Measurements from ENCODE around the gene HNF4A. TPM values are rescaled to one million over a fixed set of nuclear protein-coding genes. Genes with fewer than 3 reads are reported as not detected.
"Not testable (repeated sequence)": the region's sequence is repeated elsewhere in the genome, so short reads cannot be mapped to it uniquely, and the experiment has no call there.

HNF4A gene
- total RNA-seq, 4 donors from 2014 or later, result 0.63 TPM; not detected in 3

DNA sequence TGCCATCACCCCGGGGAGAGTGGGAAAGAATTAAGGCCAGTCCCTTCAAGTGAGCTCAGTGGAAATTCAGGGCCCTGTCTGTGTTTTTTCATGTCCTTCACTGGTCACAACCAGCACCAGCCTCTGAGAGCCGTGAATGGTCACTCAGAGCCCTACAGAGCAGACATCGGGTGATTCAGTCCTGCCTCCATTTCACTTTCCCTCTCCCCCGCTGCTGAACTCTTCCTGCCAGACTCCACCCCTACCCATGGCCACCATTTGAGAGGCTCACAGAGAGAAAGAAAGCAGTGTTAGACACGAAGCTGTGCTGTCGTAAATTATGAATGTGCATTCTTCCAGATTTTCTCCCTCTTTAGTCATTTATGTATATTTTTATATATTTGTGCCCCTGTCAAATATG, 13.3 kb upstream of the HNF4A start:
- Histone ChIP-seq H3K36me3 (no peaks in the 10 kb centered on the region), H3K9me3 (no peaks in the 10 kb centered on the region), H3K27me3 (peaks cover 0 to 16% (median 0%) of the 10 kb centered on the region in 4 donors), H3K4me3 (no peak overlapping the region), H3K27ac (replicated peaks in 1 of 4) (no peak overlapping the region), H3K4me1 (no peaks in the 10 kb centered on the region)
- 55% methylated on average over 6 of the region's 6 CpGs for WGBS
- TF ChIP-seq EP300 (IDR thresholded peaks at IDR 0.05) (no peak), POLR2A (IDR thresholded peaks at IDR 0.05; ENCODE audit: low read depth) (no peak), POLR2AphosphoS5 (IDR thresholded peaks at IDR 0.05) (no peak)
- TF ChIP-seq, protein P1, sequence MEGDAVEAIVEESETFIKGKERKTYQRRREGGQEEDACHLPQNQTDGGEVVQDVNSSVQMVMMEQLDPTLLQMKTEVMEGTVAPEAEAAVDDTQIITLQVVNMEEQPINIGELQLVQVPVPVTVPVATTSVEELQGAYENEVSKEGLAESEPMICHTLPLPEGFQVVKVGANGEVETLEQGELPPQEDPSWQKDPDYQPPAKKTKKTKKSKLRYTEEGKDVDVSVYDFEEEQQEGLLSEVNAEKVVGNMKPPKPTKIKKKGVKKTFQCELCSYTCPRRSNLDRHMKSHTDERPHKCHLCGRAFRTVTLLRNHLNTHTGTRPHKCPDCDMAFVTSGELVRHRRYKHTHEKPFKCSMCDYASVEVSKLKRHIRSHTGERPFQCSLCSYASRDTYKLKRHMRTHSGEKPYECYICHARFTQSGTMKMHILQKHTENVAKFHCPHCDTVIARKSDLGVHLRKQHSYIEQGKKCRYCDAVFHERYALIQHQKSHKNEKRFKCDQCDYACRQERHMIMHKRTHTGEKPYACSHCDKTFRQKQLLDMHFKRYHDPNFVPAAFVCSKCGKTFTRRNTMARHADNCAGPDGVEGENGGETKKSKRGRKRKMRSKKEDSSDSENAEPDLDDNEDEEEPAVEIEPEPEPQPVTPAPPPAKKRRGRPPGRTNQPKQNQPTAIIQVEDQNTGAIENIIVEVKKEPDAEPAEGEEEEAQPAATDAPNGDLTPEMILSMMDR (IDR thresholded peaks at IDR 0.05), result no peak
- DNase-seq (ENCODE audit: extremely low spot score), result no peak
- intact Hi-C loops (cut with DNase I), result no loop called here

DNA sequence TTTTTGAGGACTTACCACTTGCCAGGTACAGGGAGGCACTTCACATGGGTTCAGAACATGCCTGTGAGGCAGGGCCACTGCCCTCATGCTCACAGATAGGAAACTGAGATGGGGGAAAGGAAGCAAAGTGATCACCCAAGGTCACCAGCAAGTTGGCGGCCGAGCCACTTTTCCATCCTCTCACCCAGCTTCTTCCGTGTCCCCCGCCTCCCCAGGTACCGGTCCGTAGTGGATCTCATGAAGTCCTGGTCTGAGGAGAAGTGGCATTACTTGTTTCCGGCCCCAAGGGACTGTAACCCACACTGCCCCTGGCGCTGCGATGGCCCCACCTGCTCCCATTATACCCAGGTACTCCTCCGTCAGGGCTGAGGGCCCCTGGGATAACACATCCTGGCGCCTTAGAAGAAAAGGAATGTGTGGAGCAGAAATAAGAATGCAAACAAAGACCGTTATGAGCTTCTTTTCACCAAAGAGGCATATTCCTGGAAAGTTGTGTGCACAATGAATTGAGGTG, 12.3 kb upstream of the HNF4A start:
- no peaks in the 10 kb centered on the region for H3K36me3 ChIP-seq
- H3K4me1 ChIP-seq, result no peaks in the 10 kb centered on the region
- H3K27ac ChIP-seq (replicated peaks in 1 of 4), result no peak overlapping the region
- peaks cover 0 to 12% (median 0%) of the 10 kb centered on the region in 4 donors for H3K27me3 ChIP-seq
- TF ChIP-seq POLR2AphosphoS5 (IDR thresholded peaks at IDR 0.05), result no peak
- no peaks in the 10 kb centered on the region for H3K9me3 ChIP-seq
- 80% methylated on average over 12 of the region's 12 CpGs for WGBS
- H3K4me3 ChIP-seq, result no peak overlapping the region
- intact Hi-C loops (cut with DNase I), result no loop called here
- no peak for DNase-seq (ENCODE audit: extremely low spot score)

DNA sequence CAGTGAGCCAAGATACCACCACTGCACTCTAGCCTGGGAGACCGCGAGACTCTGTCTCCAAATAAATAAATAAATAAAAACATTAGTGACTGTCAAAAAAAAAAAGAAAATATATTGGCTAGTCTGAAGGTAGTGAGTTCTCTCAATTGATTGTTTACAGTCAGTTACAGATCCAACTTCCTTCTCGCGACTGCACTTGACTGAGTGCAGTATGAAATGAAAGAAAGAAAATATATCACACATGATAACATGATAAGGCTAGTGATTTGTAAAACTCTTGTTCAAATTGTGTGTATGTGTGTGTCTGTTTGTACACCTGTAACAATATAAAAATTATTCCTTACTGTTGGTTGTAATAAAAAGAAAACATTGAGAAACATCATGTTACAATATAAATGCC, 10.8 kb upstream of the HNF4A start:
- WGBS, result 83% methylated on average over 4 of the region's 4 CpGs
- TF ChIP-seq POLR2A (IDR thresholded peaks at IDR 0.05; ENCODE audit: low read depth) (no peak), POLR2AphosphoS5 (IDR thresholded peaks at IDR 0.05) (no peak), EP300 (IDR thresholded peaks at IDR 0.05) (no peak)
- TF ChIP-seq, protein P1 (IDR thresholded peaks at IDR 0.05), result no peak
- no peak for DNase-seq (ENCODE audit: extremely low spot score)
- Histone ChIP-seq H3K4me1 (no peaks in the 10 kb centered on the region), H3K9me3 (no peaks in the 10 kb centered on the region), H3K36me3 (no peaks in the 10 kb centered on the region), H3K27me3 (peaks cover 0 to 22% (median 0%) of the 10 kb centered on the region in 4 donors), H3K4me3 (no peak overlapping the region), H3K27ac (replicated peaks in 1 of 4) (no peak overlapping the region)
- intact Hi-C loops (cut with DNase I), result no loop called here

DNA sequence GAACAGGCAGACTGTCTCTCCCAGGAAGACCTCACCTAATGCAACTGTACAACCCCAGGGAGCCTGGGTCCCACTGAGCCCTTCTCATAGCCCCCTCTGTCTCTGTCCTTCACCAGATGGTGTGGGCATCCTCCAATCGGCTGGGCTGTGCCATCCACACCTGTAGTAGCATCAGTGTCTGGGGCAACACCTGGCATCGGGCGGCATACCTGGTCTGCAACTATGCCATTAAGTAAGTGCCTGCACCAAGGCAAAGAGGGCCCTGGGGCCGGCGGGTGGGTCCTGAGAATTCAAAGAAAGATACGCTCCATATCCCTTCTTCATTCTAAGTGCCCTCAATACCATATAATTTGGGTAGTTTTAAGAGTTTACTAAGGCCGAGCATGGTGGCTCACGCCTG, 10.4 kb upstream of the HNF4A start:
- no peaks in the 10 kb centered on the region for H3K36me3 ChIP-seq
- no peaks in the 10 kb centered on the region for H3K9me3 ChIP-seq
- intact Hi-C loops (cut with DNase I), result no loop called here
- no peak overlapping the region for H3K27ac ChIP-seq (replicated peaks in 1 of 4)
- no peaks in the 10 kb centered on the region for H3K4me1 ChIP-seq
- no peak for DNase-seq (ENCODE audit: extremely low spot score)
- TF ChIP-seq, protein P1 (IDR thresholded peaks at IDR 0.05), result no peak
- no peak for TF ChIP-seq EP300 (IDR thresholded peaks at IDR 0.05)
- no peak for TF ChIP-seq POLR2A (IDR thresholded peaks at IDR 0.05; ENCODE audit: low read depth)
- no peak for TF ChIP-seq POLR2AphosphoS5 (IDR thresholded peaks at IDR 0.05)
- peaks cover 0 to 25% (median 0%) of the 10 kb centered on the region in 4 donors for H3K27me3 ChIP-seq
- H3K4me3 ChIP-seq, result no peak overlapping the region
- WGBS, result 90% methylated on average over 8 of the region's 8 CpGs

DNA sequence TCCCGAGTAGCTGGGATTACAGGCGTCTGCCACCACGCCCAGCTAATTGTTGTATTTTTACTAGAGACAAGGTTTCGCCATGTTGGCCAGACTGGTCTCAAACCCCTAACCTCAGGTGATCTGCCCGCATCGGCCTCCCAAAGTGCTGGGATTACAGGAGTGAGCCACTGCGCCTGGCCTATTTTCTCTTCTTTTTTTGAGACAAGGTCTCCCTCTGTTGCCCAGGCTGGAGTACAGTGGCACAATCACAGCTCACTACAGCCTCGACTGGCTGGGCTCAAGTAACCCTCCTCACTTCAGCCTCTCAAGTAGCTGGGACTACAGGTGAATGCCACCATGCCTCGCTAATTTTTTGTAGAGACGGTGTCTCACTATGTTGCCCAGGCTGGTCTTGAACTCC, 9.6 kb upstream of the HNF4A start:
- peaks cover 0 to 25% (median 0%) of the 10 kb centered on the region in 4 donors for H3K27me3 ChIP-seq
- intact Hi-C loops (cut with DNase I); H3K4me1 ChIP-seq; H3K27ac ChIP-seq (replicated peaks in 1 of 4); H3K36me3 ChIP-seq; H3K4me3 ChIP-seq; H3K9me3 ChIP-seq; DNase-seq (ENCODE audit: extremely low spot score): not testable (repeated sequence)
- 84% methylated on average over 6 of the region's 10 CpGs for WGBS

DNA sequence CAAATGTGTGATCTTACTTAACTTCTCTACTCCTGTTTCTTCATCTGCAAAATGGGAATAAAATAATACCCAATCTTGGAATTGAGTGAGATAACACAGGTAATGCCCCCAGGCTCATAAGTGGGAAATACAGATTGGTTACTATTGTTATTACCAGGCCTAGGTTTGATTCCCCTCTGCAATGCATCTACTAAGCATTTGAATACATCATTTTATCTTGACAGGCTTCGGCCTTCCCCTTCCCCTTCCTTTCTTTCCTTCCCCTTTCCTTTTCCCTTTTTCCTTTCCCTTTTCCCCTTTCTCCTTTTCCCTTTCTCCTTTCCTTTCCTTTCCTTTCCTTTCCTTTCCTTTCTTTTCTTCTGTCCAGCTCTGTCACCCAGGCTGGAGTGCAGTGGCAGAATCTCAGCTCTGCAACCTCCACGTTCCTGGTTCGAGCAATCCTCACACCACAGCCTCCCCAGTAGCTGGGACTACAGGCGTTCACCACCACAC, 7.3 kb upstream of the HNF4A start:
- Histone ChIP-seq H3K4me1 (no peaks in the 10 kb centered on the region), H3K27ac (replicated peaks in 1 of 4) (no peak overlapping the region), H3K27me3 (peaks cover 0 to 25% (median 0%) of the 10 kb centered on the region in 4 donors), H3K9me3 (no peaks in the 10 kb centered on the region), H3K36me3 (no peaks in the 10 kb centered on the region), H3K4me3 (no peak overlapping the region)
- DNase-seq (ENCODE audit: extremely low spot score), result no peak
- intact Hi-C loops (cut with DNase I), result no loop called here
- WGBS, result 95% methylated on average over 4 of the region's 4 CpGs
- no peak for TF ChIP-seq POLR2A (IDR thresholded peaks at IDR 0.05; ENCODE audit: low read depth)
- TF ChIP-seq POLR2AphosphoS5 (IDR thresholded peaks at IDR 0.05), result no peak
- TF ChIP-seq EP300 (IDR thresholded peaks at IDR 0.05), result no peak
- TF ChIP-seq, protein P1 (IDR thresholded peaks at IDR 0.05), result no peak

Data from esophagus muscularis mucosa (tissue), 4 donors.